Vagina (tissue), 2 donors: ENCODE measurements around the gene GGTLC2. TPM values are rescaled to one million over a fixed set of nuclear protein-coding genes. Genes with fewer than 3 reads are reported as not detected.

ENCODE experiments used
- DNase-seq, 2 donors: peaks; one replicate each; pipeline ENCODE4 v3.0.0-alpha.2; 2017; ENCODE audit errors: extremely low spot score in 2 of 2
- H3K27ac ChIP-seq: fragments of 200-600 bp; sonication (generic); one replicate; pipeline ENCODE4 v1.5.1; 2019
- H3K27me3 ChIP-seq: fragments of 200-600 bp; sonication (generic); one replicate; pipeline ENCODE4 v1.5.1; 2019
- H3K36me3 ChIP-seq, 2 donors: fragments of 200-600 bp; sonication (generic); one replicate each; pipeline ENCODE4 v1.5.1; 2017 to 2019
- H3K4me1 ChIP-seq: fragments of 200-600 bp; sonication (generic); one replicate; pipeline ENCODE4 v1.5.1; 2019
- H3K4me3 ChIP-seq, 2 donors: fragments of 200-600 bp; sonication (generic); 1 replicate in 1 of 2; 2 replicates in 1 of 2; pipeline ENCODE4 v1.5.1; 2016 to 2019
- H3K9me3 ChIP-seq: fragments of 200-600 bp; sonication (generic); one replicate; pipeline ENCODE4 v1.5.1; 2019
- CTCF ChIP-seq, 3 experiments: fragments of 450-650 bp in 2 of 3; fragments of 200-600 bp in 1 of 3; sonication (generic) in 1 of 3; IDR thresholded peaks; one replicate each; pipeline ENCODE4 v1.5.1; 2017 to 2019; ENCODE audit warnings: antibody characterized with exemption in 3 of 3, mild to moderate bottlenecking in 2 of 3, moderate library complexity in 2 of 3
- POLR2A ChIP-seq, 2 donors: fragments of 450-650 bp; IDR thresholded peaks; one replicate each; pipeline ENCODE4 v1.6.1; 2017; ENCODE audit warnings: antibody characterized with exemption in 2 of 2, mild to moderate bottlenecking in 2 of 2, moderate library complexity in 2 of 2
- POLR2AphosphoS5 ChIP-seq, 2 donors: sonication (generic); formaldehyde crosslinking; IDR thresholded peaks; one replicate each; pipeline ENCODE4 v1.9.0; 2017; ENCODE audit warnings: antibody characterized with exemption in 2 of 2, mild to moderate bottlenecking in 2 of 2, low read depth in 1 of 2; ENCODE audit not compliant: insufficient read depth in 1 of 2
- intact Hi-C: fragments of 100-400 bp; cut with DNase I; formaldehyde crosslinking; loops from one replicate; pipeline ENCODE4 v1.15.1; 2023
- small RNA-seq: library from RNA; depleted of rRNA; stranded (forward); fragments of <200 nt; gene quantifications from one replicate; pipeline ENCODE3, GENCODE V24; 2016
- total RNA-seq: library from RNA; depleted of rRNA; stranded (reverse); fragments of >200 nt; gene quantifications from one replicate; pipeline ENCODE4 v1.2.3, GENCODE V29; 2016

Gene GGTLC2
- total RNA-seq, 1 donor from 2014 or later = not detected

DNA sequence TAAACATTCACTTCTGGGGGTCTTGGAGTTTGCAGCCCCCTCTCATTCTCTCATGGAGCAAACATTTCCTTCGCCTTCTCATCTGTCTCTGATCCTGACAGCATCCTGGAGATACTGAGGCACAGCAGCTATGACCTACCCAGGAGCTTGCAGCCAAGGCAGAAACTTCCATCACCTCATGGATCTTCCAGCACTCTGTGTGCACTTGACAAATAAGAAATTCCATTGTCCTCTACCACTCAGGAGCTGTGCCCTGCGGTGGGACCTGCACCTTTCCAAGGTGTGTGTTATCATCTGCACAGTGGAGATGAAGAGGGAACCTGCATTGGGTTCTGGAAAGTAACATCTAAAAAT, 49.1 kb downstream of the GGTLC2 start:
- H3K4me3 ChIP-seq = no peak overlapping the region
- H3K4me1 ChIP-seq = no peaks in the 10 kb centered on the region
- H3K27ac ChIP-seq = no peak overlapping the region
- H3K27me3 ChIP-seq = no peaks in the 10 kb centered on the region
- TF ChIP-seq CTCF (IDR thresholded peaks at IDR 0.05) (no peak), POLR2A (IDR thresholded peaks at IDR 0.05) (no peak), POLR2AphosphoS5 (IDR thresholded peaks at IDR 0.05; ENCODE audit: insufficient read depth in 1 of 2, low read depth in 1 of 2) (no peak)
- intact Hi-C loops = no loop called here
- no peak for DNase-seq
- H3K36me3 ChIP-seq = no peaks in the 10 kb centered on the region
- H3K9me3 ChIP-seq = no peaks in the 10 kb centered on the region

GRCh38 chr22:22694106-22694505, 49.7 kb downstream of the GGTLC2 start:
- no peaks in the 10 kb centered on the region for H3K36me3 ChIP-seq
- no peak overlapping the region for H3K27ac ChIP-seq
- TF ChIP-seq CTCF (IDR thresholded peaks at IDR 0.05) (no peak), POLR2A (IDR thresholded peaks at IDR 0.05) (no peak), POLR2AphosphoS5 (IDR thresholded peaks at IDR 0.05; ENCODE audit: insufficient read depth in 1 of 2, low read depth in 1 of 2) (no peak)
- no peaks in the 10 kb centered on the region for H3K4me1 ChIP-seq
- H3K27me3 ChIP-seq = no peaks in the 10 kb centered on the region
- no peak for DNase-seq
- no peak overlapping the region for H3K4me3 ChIP-seq
- H3K9me3 ChIP-seq = no peaks in the 10 kb centered on the region
- intact Hi-C loops = no loop called here

DNA sequence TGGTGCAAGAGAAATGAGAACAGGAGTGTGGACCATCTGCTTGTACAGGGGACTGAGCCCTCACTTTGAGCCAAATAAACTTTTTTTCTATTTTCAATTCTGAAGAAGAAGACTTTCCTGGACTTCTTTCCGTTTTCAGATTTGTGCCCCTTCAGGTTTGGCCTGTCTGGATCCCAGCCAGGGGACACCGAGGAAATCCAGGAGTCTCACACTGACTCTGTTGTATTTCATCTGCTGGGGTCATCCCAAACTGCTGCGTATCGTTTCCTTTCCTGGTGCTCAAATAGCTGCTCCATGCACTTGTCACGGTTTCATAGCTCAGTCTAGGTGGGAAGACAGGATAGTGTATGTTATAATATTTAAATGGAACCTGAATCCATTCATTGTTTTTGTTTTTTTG, 51.7 kb downstream of the GGTLC2 start:
- H3K27ac ChIP-seq = no peak overlapping the region
- H3K4me3 ChIP-seq = no peak overlapping the region
- intact Hi-C loops = no loop called here
- no peaks in the 10 kb centered on the region for H3K4me1 ChIP-seq
- no peak for TF ChIP-seq POLR2AphosphoS5 (IDR thresholded peaks at IDR 0.05; ENCODE audit: insufficient read depth in 1 of 2, low read depth in 1 of 2)
- TF ChIP-seq POLR2A (IDR thresholded peaks at IDR 0.05) = no peak
- TF ChIP-seq CTCF (IDR thresholded peaks at IDR 0.05) = no peak
- H3K27me3 ChIP-seq = no peaks in the 10 kb centered on the region
- no peak for DNase-seq
- H3K36me3 ChIP-seq = no peaks in the 10 kb centered on the region
- no peaks in the 10 kb centered on the region for H3K9me3 ChIP-seq

Small RNA genes within 50 kb of the gene (small RNA-seq; reads per million reads assigned to genes)
- gene AC244250.2 (not detected), gene IGLV3-29 (not detected), gene IGLVVI-25-1 (not detected)

Other genes starting within 250 kb of the GGTLC2 start
- 0.25 TPM for gene ZNF280B, start 135.9 kb upstream of the GGTLC2 start, total RNA-seq
- gene ZNF280A, start 124.3 kb upstream of the GGTLC2 start, total RNA-seq = not detected
- gene PRAME, start 85.3 kb upstream of the GGTLC2 start, total RNA-seq = not detected
- 1.7 TPM for gene IGLL5, start 243.2 kb downstream of the GGTLC2 start, total RNA-seq